GM12801 (cell line): ENCODE results near the gene TLCD4.

Experiments used
- TF ChIP-seq, protein P1 (sequence below): IDR thresholded peaks from one replicate; pipeline ENCODE4 v1.5.1; 2011; ENCODE audit warnings: control low read depth; ENCODE audit not compliant: insufficient read length; ENCODE audit errors: extremely low read depth

TLCD4 gene

DNA sequence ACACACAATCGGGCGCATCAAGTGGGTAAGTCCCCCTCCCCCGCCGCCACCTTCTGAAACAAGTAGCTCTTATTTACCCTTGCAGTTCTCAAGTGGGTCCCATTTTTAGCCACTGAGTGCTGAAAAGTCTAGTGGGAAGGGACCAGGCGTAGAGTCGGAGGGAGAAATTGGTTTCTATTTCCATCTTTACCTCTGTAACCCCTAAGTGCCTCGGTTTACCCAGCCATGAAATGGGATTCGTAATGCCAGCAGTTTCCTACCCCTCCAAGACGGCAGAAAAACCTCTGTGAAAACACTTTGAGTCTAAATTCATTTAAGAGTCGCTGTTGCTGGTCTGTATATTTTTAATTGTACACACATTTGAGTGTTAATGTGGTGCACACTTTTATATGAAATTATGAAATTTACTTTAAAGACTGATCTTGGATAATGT is 928 bp downstream of the TLCD4 start:
- TF ChIP-seq, protein P1, sequence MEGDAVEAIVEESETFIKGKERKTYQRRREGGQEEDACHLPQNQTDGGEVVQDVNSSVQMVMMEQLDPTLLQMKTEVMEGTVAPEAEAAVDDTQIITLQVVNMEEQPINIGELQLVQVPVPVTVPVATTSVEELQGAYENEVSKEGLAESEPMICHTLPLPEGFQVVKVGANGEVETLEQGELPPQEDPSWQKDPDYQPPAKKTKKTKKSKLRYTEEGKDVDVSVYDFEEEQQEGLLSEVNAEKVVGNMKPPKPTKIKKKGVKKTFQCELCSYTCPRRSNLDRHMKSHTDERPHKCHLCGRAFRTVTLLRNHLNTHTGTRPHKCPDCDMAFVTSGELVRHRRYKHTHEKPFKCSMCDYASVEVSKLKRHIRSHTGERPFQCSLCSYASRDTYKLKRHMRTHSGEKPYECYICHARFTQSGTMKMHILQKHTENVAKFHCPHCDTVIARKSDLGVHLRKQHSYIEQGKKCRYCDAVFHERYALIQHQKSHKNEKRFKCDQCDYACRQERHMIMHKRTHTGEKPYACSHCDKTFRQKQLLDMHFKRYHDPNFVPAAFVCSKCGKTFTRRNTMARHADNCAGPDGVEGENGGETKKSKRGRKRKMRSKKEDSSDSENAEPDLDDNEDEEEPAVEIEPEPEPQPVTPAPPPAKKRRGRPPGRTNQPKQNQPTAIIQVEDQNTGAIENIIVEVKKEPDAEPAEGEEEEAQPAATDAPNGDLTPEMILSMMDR = no peak

- TF ChIP-seq, protein P1 = no peak
Measured at GRCh38 chr1:95118710-95119109, 1.6 kb downstream of the TLCD4 start.

GRCh38 chr1:95119273-95119672 is 2.1 kb downstream of the TLCD4 start:
- TF ChIP-seq, protein P1 = no peak

DNA sequence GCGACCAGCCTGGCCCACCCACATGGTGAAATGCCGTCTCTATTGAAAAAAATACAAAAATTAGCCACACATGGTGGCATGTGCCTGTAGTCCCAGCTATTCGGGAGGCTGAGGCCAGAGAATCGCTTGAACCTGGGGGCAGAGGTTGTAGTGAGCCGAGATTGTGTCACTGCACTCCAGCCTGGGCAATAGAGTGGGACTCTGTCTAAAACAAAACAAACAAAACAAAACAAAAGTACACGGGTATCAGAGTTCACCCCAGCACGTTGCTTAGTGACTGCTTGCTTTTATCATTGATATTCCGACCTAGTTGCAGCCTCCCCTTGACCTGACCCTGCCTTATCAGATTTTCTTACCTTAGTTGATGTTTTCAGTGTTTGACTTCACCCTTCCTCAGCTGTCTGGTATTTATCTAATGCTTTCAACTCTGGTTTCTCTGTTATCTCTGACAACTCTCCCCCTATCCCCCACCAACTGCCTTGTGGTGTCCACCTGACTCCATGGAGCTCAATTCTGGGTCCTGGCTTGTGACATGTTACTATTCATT is 5.1 kb downstream of the TLCD4 start:
- TF ChIP-seq, protein P1 = no peak

GRCh38 chr1:95124342-95124741 is 7.2 kb downstream of the TLCD4 start:
- TF ChIP-seq, protein P1 = no peak

GRCh38 chr1:95126366-95126765 is 9.2 kb downstream of the TLCD4 start:
- TF ChIP-seq, protein P1 = no peak

GRCh38 chr1:95126846-95127245 is 9.7 kb downstream of the TLCD4 start:
- TF ChIP-seq, protein P1 = no peak
